ENCODE results near the gene PSMA6. TPM values are rescaled to one million over a fixed set of nuclear protein-coding genes. Genes with fewer than 3 reads are reported as not detected.

The PSMA6 gene
- total and polyA plus RNA-seq, 2 of the 13 experiments (the other 11 are each of a cell fraction or from before 2014, with no cell fraction given) = 525 to 1,109 TPM

GRCh38 chr14:35362911-35363374 is 70.8 kb downstream of the PSMA6 start (continued):
- TF ChIP-seq BCL3 (CRISPR knock-in tag; IDR thresholded peaks at IDR 0.05) (no peak), NFIB (CRISPR knock-in tag; IDR thresholded peaks at IDR 0.05; ENCODE audit: borderline replicate concordance) (no peak), ZSCAN25 (CRISPR knock-in tag; IDR thresholded peaks at IDR 0.05) (no peak), ZNF414 (CRISPR knock-in tag; IDR thresholded peaks at IDR 0.05) (no peak), ZNF30 (CRISPR knock-in tag; IDR thresholded peaks at IDR 0.05) (no peak), STAT6 (CRISPR knock-in tag; IDR thresholded peaks at IDR 0.05; ENCODE audit: borderline replicate concordance) (no peak), ZSCAN9 (CRISPR knock-in tag; IDR thresholded peaks at IDR 0.05; ENCODE audit: borderline replicate concordance) (no peak), POLR2A (IDR thresholded peaks at IDR 0.05; ENCODE audit: insufficient read depth in 1 of 2, low read depth in 2 of 2, low read length in 2 of 2) (no peak), JUNB (CRISPR knock-in tag; IDR thresholded peaks at IDR 0.05; ENCODE audit: borderline replicate concordance) (no peak), MYNN (CRISPR knock-in tag; IDR thresholded peaks at IDR 0.05; ENCODE audit: low read depth) (no peak), ZNF142 (CRISPR knock-in tag; IDR thresholded peaks at IDR 0.05) (no peak), ZNF383 (CRISPR knock-in tag; IDR thresholded peaks at IDR 0.05; ENCODE audit: borderline replicate concordance) (no peak), ZNF558 (CRISPR knock-in tag; IDR thresholded peaks at IDR 0.05; ENCODE audit: borderline replicate concordance) (no peak), ZNF441 (CRISPR knock-in tag; IDR thresholded peaks at IDR 0.05; ENCODE audit: borderline replicate concordance) (no peak), AHR (CRISPR knock-in tag; IDR thresholded peaks at IDR 0.05) (no peak), ZNF235 (CRISPR knock-in tag; IDR thresholded peaks at IDR 0.05; ENCODE audit: borderline replicate concordance) (no peak), SAP130 (CRISPR knock-in tag; IDR thresholded peaks at IDR 0.05; ENCODE audit: low read depth) (no peak), RAD21 (CRISPR knock-in tag; IDR thresholded peaks at IDR 0.05) (no peak), ZNF362 (CRISPR knock-in tag; IDR thresholded peaks at IDR 0.05; ENCODE audit: borderline replicate concordance) (peak; percentile 65), SP2 (CRISPR knock-in tag; IDR thresholded peaks at IDR 0.05) (no peak)
